NCI-H1436 treated with DMSO at 0.1 percent for 48 hours (cell line): ENCODE measurements around the gene IL1F10.

Experiments used
- DNase-seq: peaks from one replicate; lab custom pipeline; 2025; lab: John Stamatoyannopoulos, UW

IL1F10 gene

GRCh38 chr2:113058998-113059960, 8.5 kb upstream of the IL1F10 start, which contains the start of gene IL36RN:
IL36RN (plus strand) TSS chr2:113059198; CDS start chr2:113059439, 241 bp downstream.
- no peak for DNase-seq

GRCh38 chr2:113060396-113060795, 7.4 kb upstream of the IL1F10 start:
- no peak for DNase-seq

- DNase-seq, result no peak
Measured at GRCh38 chr2:113060796-113061195, 7.0 kb upstream of the IL1F10 start.

- DNase-seq, result no peak
Measured at GRCh38 chr2:113061241-113061640, 6.5 kb upstream of the IL1F10 start.

GRCh38 chr2:113061896-113062770, 5.6 kb upstream of the IL1F10 start:
- no peak for DNase-seq

GRCh38 chr2:113064281-113064680, 3.5 kb upstream of the IL1F10 start:
- DNase-seq, result no peak

- no peak for DNase-seq
Measured at GRCh38 chr2:113064898-113065297, 2.9 kb upstream of the IL1F10 start.

- DNase-seq, result no peak
Measured at GRCh38 chr2:113068249-113068648, 479 bp downstream of the IL1F10 start.

GRCh38 chr2:113068706-113069485, 1.1 kb downstream of the IL1F10 start:
- DNase-seq, result no peak

GRCh38 chr2:113069676-113070605, 2.2 kb downstream of the IL1F10 start:
- no peak for DNase-seq

GRCh38 chr2:113070606-113070975, 2.8 kb downstream of the IL1F10 start:
- DNase-seq, result no peak

- no peak for DNase-seq
Measured at GRCh38 chr2:113072584-113072983, 4.8 kb downstream of the IL1F10 start.

GRCh38 chr2:113073325-113073834, 5.6 kb downstream of the IL1F10 start:
- no peak for DNase-seq

- no peak for DNase-seq
Measured at GRCh38 chr2:113075030-113075429, 7.3 kb downstream of the IL1F10 start.

GRCh38 chr2:113075600-113075999, 7.8 kb downstream of the IL1F10 start:
- no peak for DNase-seq

GRCh38 chr2:113076954-113077669, 9.3 kb downstream of the IL1F10 start:
- no peak for DNase-seq

GRCh38 chr2:113077921-113078320, 10.2 kb downstream of the IL1F10 start:
- DNase-seq, result no peak

- DNase-seq, result no peak
Measured at GRCh38 chr2:113078350-113078839, 10.6 kb downstream of the IL1F10 start.

- DNase-seq, result no peak
Measured at GRCh38 chr2:113079131-113079530, 11.4 kb downstream of the IL1F10 start.

- no peak for DNase-seq
Measured at GRCh38 chr2:113080134-113080533, 12.4 kb downstream of the IL1F10 start.
